ENCODE data around the gene CAMK1. TPM values are rescaled to one million over a fixed set of nuclear protein-coding genes. Genes with fewer than 3 reads are reported as not detected.

Gene CAMK1
- total and polyA plus RNA-seq, 9 of the 15 experiments (the other 6 are each of a cell fraction or from before 2014, with no cell fraction given) = 0.23 to 10.7 (median 6.0) TPM

- BruUV-seq (replicated peaks) = no TSS peak
- H2AFZ ChIP-seq (ENCODE audit: low read depth, low read length) = no peak overlapping the region
These were observed 40.7 kb upstream of the CAMK1 start for GRCh38 chr3:9810433-9810770.

GRCh38 chr3:9809615-9810432 lies 40.1 kb upstream of the CAMK1 start, which contains the start of gene TTLL3:
TTLL3 (plus strand) TSS chr3:9810262; CDS start chr3:9810662, 400 bp downstream.
- peaks cover 0 to 8% of the 10 kb centered on the region in 2 experiments; a peak in 2 of 5 replicates for H3K4me1 ChIP-seq (replicated peaks in 1 of 2; ENCODE audit: control insufficient read depth in 2 of 2, insufficient read depth in 2 of 2, low read length in 2 of 2)
- POLR2A ChIA-PET = no interaction called here
- no peak within 1 kb of the TSS for H3K4me3 ChIP-seq
- no peaks in the 10 kb centered on the region for H3K9me1 ChIP-seq (ENCODE audit: control insufficient read depth, insufficient read depth, low read length)
- H3K4me2 ChIP-seq (ENCODE audit: insufficient read depth, low read length) = no peak within 1 kb of the TSS
- no peak for ATAC-seq
- no peak within 1 kb of the TSS for H2AFZ ChIP-seq (ENCODE audit: low read depth, low read length)
- 94% methylated on average over 54 of the region's 76 CpGs for WGBS (ENCODE audit: insufficient coverage, low coverage, missing lambda C conversion rate)
- no peak for FAIRE-seq
- in situ Hi-C loops (cut with MboI) (no loop called here), intact Hi-C loops (cut with micrococcal nuclease) (no loop called here)
- H3K27ac ChIP-seq (ENCODE audit: extremely low read depth, low read depth, low read length) = no peak within 1 kb of the TSS
- H4K20me1 ChIP-seq (replicated peaks; ENCODE audit: control insufficient read depth, insufficient read depth, low read length) = 0 out of 2 replicates have a peak, but pooled peaks cover 3% of the 10 kb centered on the region
- no peaks in the 10 kb centered on the region for H3K9me3 ChIP-seq (replicated peaks; ENCODE audit: control insufficient read depth, insufficient read depth, low read depth, low read length)
- peaks cover 78% of the 10 kb centered on the region; the same call in 2 of the 3 replicates for H3K36me3 ChIP-seq (ENCODE audit: control insufficient read depth, insufficient read depth, low read length)
- no TSS peak for BruUV-seq (replicated peaks)
- H3K79me2 ChIP-seq (ENCODE audit: control insufficient read depth, insufficient read depth, low read length) = no peaks in the 10 kb centered on the region
- peak in 2 of 4 experiments; percentile 46 to 49 for DNase-seq (ENCODE audit: extremely low read depth in 1 of 4, low spot score in 3 of 4)
- CTCF ChIA-PET (ENCODE audit: low intra/inter-chr PET ratio) = no interaction called here
- H3K27me3 ChIP-seq (ENCODE audit: control insufficient read depth in 2 of 2, insufficient read depth in 2 of 2, low read length in 2 of 2) = no peaks in the 10 kb centered on the region
- 0 out of 4 replicates have a peak within 1 kb of the TSS, but pooled peaks of 1 of the 2 experiments have one; percentile 37 for H3K9ac ChIP-seq (ENCODE audit: insufficient read depth in 1 of 2, low read depth in 2 of 2, low read length in 2 of 2)
- TF ChIP-seq ZNF407 (IDR thresholded peaks at IDR 0.05; ENCODE audit: low read depth) (no peak), KLF16 (IDR thresholded peaks at IDR 0.05) (no peak), PRMT5 (CRISPR knock-in tag; IDR thresholded peaks at IDR 0.05) (no peak)

More at GRCh38 chr3:9810433-9810770, 40.7 kb upstream of the CAMK1 start:
- in situ Hi-C loops (cut with MboI) = no loop called here
- Histone ChIP-seq H3K27me3 (ENCODE audit: control insufficient read depth in 2 of 2, insufficient read depth in 2 of 2, low read length in 2 of 2) (no peaks in the 10 kb centered on the region), H3K9ac (ENCODE audit: insufficient read depth in 1 of 2, low read depth in 2 of 2, low read length in 2 of 2) (no peak overlapping the region), H3K79me2 (ENCODE audit: control insufficient read depth, insufficient read depth, low read length) (no peaks in the 10 kb centered on the region), H3K4me1 (replicated peaks in 1 of 2; ENCODE audit: control insufficient read depth in 2 of 2, insufficient read depth in 2 of 2, low read length in 2 of 2) (peaks cover 0 to 8% of the 10 kb centered on the region in 2 experiments; a peak in 2 of 5 replicates), H3K4me3 (no peak overlapping the region), H4K20me1 (replicated peaks; ENCODE audit: control insufficient read depth, insufficient read depth, low read length) (0 out of 2 replicates have a peak, but pooled peaks cover 3% of the 10 kb centered on the region), H3K9me1 (ENCODE audit: control insufficient read depth, insufficient read depth, low read length) (no peaks in the 10 kb centered on the region), H3K27ac (ENCODE audit: extremely low read depth, low read depth, low read length) (no peak overlapping the region), H3K4me2 (ENCODE audit: insufficient read depth, low read length) (no peak overlapping the region), H3K36me3 (ENCODE audit: control insufficient read depth, insufficient read depth, low read length) (peaks cover 73% of the 10 kb centered on the region; the same call in 2 of the 3 replicates), H3K9me3 (replicated peaks; ENCODE audit: control insufficient read depth, insufficient read depth, low read depth, low read length) (no peaks in the 10 kb centered on the region)
- WGBS (ENCODE audit: insufficient coverage, low coverage, missing lambda C conversion rate) = 89% methylated on average over 16 of the region's 18 CpGs
- TF ChIP-seq ZNF583 (CRISPR knock-in tag; IDR thresholded peaks at IDR 0.05) (no peak), THRAP3 (IDR thresholded peaks at IDR 0.05; ENCODE audit: borderline replicate concordance) (no peak), RBFOX2 (IDR thresholded peaks at IDR 0.05; ENCODE audit: low read depth, low read length) (0 out of 2 replicates have a peak, but pooled peaks have one; percentile 7), NEUROD1 (IDR thresholded peaks at IDR 0.05; ENCODE audit: borderline replicate concordance, low read depth, low read length, partially characterized antibody) (no peak), POLR2AphosphoS2 (IDR thresholded peaks at IDR 0.05; ENCODE audit: low read length) (0 out of 2 replicates have a peak, but pooled peaks have one; percentile 8), POLR2G (IDR thresholded peaks at IDR 0.05; ENCODE audit: low read depth, low read length) (0 out of 2 replicates have a peak, but pooled peaks have one; percentile 3), RFX7 (CRISPR knock-in tag; IDR thresholded peaks at IDR 0.05) (no peak), ZNF766 (CRISPR knock-in tag; conservative IDR thresholded peaks at IDR 0.05) (no peak)
- no peak for DNase-seq (ENCODE audit: extremely low read depth in 1 of 4, low spot score in 3 of 4)
- ChIA-PET POLR2A (interaction anchor here (0.6 kb wide), 1 partner anchor 221 kb away, joined by 3 read pairs; no protein-coding TSS in a partner anchor), CTCF (ENCODE audit: low intra/inter-chr PET ratio) (no interaction called here)
- ATAC-seq = no peak
- FAIRE-seq = no peak
- intact Hi-C loops (cut with micrococcal nuclease) = no loop called here
